GM18520 (cell line): Measurements from ENCODE around the gene IQSEC2.

Source experiments
- ATAC-seq: cut with Tn5 transposase; IDR thresholded peaks from one replicate; pipeline ENCODE4 v1.9.1; 2021; ENCODE audit not compliant: unreplicated experiment

IQSEC2 gene

DNA sequence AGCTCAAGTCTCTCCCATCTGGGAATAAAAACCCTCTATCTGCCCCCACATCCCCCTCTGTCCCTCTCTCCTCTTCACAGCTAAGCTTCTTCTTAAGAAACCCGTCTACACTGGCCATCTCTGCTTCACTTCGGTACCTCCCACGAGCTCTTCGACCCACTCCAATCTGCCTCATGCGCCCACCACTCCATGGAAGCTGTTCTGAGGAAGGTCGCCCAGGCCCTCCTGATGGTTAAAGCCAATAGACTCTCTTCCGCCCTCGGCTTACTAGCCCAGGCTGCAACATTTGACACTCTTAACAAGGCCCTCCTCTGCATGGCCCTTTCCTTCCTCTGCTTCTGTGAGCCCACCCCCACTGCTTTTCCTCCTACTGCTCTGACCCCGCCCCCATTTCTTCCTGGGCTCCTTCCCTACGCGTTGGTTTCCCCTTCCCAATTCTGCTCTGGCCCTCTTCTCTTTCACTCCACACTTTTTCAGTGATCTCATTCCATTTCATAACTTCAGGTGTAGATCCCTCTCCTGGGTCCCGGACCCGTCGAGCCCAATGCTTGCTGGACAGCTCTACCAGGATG is 11.8 kb downstream of the IQSEC2 start:
- no peak for ATAC-seq

DNA sequence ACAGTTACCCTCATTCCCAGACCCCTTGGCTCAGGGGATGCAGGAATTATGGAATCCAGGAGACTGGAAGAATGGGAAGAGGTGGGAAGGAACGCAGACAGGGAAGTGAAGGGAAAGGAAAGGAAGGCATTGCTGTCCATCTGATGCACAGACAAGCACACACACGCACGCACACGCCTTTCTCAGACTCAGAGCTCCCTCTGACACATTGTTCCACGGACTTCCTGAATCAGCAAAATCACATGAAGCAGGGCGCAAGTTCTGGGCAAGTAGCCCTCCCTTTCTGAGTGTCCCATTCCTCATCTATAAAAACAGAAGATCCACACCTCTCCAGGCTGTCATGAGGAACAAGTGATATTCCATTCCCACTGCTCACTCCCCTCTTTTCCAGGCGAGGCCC is 13.2 kb downstream of the IQSEC2 start:
- ATAC-seq: no peak

DNA sequence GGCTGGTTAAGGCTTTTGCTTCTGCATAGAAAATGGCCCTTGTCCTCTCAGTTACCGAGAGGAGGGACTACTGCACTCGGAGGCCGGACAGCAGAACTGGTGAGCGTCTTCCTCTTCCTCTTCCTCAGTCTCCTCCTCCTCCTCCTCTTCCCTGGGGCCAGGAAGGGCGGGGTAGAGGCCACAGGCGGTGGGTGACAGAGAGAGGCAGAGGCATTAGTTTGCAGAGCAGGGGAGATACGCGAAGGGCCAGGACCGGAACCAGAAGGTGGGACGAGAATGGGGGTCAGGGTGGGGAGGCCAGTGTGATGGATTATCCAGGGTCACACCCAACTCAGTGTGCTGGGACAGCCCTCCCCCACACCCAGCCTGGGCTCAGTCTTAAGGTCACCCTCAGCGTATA is 14.5 kb downstream of the IQSEC2 start:
- ATAC-seq: no peak

DNA sequence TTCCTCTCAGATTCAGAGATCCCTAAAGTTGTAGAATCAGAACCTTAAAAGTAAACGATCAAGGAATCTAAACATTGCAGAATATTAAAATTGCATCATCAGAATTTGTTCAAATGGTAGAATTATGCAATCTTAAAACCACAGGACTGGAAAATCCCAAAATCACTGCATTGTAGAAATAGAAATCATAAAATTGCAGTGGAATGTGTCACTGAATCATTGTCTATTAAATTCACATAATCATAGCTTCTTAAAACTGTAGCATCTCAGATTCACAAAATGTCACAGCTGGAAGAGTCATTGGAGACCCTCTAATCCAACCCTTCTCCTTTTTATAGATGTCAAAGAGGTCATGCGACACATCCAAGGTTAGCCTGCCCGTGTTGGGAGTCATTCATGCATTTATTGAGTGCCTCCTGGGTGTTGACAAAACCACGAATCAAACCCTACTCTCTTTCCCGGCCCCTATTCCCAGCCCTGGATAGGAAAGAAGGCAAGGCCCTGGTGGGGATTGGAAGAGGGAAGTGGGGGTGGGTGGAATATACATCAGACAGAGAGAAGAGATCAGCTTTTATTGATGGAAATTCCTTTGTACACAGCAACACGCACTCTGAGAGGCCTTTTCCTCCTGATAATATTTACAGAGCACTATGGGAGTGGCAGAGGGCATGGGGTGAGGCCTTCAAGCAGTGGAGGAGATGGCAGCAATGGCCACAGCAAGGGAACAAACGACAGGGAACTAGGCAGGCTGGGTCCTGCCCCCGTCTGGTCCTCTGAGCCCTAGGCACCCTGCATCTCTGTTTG is 15.4 kb downstream of the IQSEC2 start:
- ATAC-seq: no peak

DNA sequence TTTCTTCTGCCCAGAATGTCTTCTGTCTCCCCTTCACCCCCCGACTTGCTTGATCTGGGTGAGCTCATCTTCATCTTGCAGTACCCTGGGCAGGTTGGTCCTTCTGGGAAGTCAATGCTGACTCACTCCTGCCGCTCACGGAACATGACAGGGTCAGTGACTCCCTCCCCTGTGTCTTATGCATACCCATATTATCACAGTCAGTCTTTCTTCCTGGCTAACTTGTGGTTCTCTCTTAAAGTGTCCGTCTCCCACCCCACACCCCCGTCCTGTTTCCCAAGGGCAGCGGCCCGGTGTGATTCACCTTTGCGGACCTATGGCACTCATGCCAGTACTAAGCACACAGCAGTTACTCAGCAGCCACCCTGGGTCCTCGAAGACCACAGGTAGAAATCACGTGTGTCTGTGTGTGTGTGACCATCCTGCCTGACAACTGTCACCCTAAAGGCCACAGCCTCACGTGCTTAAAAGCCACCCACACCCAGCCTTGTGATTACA is 17.7 kb downstream of the IQSEC2 start:
- ATAC-seq: no peak

- ATAC-seq: no peak
Measured at GRCh38 chrX:53262918-53263394, 18.4 kb downstream of the IQSEC2 start.

- no peak for ATAC-seq
Measured at GRCh38 chrX:53262189-53262917, 19.0 kb downstream of the IQSEC2 start.

DNA sequence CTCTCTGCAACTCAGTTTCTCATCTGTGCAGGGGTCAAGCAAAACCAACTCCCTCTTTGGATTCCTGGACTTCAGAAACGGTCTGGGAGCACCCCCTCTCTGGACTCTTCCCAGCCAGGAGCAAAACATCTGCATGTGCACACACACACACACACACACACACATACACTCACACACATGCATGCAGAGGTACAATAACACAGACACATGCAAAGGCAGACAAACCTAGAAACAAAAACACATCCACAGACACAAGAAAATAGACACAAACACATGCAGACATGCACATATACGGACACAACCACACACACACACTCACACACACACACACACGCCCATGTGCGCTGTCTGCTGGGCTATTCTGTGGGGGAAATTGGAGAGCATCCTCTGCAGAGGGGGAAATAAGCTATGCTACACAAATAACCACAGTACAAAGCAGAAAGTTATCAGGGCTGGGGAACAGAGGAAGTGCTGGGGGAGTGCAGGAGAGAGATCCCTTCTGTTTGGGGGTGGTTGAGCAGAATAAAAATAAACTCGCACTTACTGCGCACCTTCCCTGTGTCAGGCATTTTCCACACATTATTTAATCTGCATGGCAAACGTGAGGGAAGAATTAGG is 19.9 kb downstream of the IQSEC2 start:
- ATAC-seq: no peak

DNA sequence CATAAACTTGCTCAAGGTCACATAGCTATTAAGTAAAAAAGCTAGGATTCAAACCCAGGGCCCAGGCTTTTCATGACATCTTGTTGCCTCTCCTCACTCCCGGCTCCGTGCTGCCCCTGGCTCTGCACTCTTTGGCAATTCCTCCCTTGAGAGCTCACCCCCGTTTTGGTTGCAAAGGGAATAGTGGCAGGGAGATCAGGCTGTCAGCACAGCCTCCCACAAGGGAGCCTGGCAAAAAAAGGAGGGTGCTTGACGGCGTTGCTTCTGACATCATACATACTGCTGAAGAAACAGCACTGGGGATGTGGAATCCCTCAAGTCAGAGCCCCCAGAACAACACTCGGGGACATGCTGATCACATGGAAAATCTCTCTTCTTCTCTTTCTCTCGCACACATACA is 20.5 kb downstream of the IQSEC2 start:
- no peak for ATAC-seq

DNA sequence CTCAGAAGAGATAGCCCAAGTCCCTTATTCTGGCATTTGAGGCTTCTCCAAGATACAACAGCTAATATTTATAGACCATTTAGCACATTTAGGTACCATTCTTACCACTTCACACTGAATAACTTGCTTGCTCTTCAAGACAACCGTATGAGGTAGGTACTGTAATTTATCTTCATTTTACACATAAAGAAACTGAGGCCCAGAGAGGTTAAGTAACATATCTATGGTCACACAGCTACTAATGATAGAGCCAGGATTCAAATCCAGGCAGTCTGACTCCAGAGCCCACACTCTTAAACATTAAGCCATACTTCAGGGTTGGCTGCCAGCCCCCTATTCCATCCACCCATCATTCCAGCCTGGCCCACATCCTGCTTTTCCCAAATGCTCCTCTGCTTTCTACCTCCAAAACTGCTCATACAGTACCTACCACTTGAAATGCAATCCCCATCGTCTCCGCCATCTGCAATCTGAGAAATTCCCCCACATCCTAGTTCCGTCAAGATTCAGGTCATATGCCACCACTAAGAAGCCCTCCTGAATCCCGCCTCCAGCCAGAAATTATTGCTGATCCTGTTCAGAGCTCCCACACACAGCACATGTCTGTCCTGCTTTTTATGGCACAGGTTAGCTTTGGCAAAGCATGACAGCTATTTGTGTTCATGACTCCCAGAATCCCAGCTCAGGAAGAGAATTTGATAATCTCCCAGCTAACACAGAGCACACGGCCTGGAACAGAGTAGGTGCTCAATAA is 23.5 kb downstream of the IQSEC2 start:
- no peak for ATAC-seq

GRCh38 chrX:53257166-53257565 is 24.2 kb downstream of the IQSEC2 start:
- ATAC-seq: no peak

DNA sequence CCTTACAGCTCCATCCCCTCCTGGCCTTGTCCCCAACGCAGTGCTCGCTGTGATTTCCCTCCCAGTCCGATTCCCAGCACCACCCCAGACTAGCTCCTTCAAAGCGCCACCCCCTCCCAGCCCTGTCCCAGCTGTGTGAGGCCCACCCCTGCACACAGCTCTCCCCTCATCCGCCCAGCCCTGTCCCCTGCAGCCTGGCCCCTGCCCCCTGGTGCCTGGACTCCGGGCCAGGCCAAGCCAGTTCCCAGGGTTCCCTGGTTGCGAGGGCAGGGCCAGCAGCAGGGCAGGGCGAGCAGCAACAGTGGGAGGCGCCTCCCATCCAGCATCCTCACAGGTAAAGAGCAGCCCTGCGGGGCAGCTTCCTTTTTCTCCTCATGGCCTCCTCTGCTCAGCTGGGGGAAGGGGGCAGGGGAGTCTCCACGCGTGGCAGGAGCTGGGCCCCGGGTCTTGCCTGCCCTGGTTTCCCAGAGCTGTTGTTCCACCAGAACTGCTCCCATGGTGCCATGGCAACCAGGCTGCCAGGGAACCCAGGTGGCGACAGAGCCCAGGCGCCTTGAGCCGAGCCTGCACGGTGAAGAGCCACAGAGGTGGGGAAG is 24.8 kb downstream of the IQSEC2 start:
- no peak for ATAC-seq

- ATAC-seq: no peak
Measured at GRCh38 chrX:53255738-53256191, 25.6 kb downstream of the IQSEC2 start.

DNA sequence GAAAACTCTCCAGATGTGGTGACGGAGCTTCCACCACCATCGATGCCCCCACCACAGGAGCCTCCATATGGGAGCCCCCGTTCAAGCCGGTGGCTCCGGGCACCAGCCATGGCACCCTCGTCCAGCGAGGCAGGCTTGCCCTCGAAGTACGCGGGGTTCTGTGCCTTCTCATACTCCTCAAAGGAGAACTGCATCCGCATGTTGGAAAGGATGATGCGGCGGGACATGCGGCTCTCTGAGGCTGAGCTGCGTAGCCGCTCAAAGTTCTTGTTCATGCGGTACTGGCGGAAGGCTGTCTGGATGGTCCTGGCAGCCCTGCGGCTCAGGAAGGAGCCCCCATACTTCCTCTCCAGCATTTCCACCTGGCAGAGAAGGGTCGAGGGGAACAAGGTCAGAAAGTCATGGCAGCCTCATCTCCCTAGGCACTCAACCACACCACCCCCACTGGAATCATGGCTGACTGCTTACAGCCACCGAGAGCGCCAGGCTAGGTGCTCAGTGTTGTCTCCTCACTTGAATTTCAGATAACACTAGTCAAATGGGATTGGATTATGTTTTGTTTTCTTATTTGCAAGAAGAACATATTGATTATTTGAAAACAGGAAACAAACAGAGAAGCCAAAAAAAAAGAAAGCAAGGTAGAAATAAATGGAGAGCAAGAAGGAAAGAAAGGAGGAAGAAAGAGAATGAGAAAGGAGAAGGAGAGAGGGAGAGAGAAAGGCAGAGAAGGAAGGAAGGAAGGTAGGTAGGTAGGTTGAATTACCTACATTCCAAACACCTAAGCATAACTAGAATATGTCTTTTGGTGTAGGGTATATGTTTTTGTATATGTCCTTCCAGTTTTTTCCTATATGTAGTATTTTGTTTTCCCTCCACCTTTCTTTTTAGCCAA is 26.6 kb downstream of the IQSEC2 start:
- ATAC-seq: no peak

DNA sequence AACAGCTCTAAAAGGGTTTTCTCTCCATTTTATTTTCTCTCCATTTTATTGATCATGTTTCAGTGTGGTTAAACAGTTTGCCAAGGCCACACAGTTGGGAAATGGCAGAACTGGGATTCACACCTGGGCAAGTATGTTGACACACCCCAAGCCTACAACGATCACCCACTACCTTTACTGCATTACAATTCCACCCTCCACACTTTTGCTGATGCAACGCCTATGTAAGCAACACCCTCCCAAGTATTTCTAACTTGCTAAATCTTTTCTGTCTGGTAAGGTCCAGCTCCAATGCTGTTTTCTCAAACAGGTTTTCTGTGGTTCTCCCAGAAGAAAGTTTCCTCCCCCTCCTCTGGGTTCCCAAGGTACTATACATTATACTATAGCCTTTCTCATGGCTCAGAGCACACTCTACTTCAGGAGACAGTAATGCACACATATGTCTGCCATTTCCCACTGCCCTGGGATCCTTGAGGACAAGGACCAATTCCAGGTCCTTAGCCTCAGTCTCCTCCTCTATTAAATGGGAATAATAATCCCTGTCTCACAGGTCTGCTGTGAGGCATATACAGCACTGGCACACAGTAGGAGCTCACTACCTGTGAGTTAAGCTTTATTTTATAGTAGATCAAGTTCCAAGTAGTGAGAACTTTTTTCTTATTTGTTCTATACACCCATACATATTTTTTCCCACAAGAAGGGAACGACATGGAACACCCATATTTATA is 27.9 kb downstream of the IQSEC2 start:
- no peak for ATAC-seq

- ATAC-seq: no peak
Measured at GRCh38 chrX:53251307-53251706, 30.1 kb downstream of the IQSEC2 start.

DNA sequence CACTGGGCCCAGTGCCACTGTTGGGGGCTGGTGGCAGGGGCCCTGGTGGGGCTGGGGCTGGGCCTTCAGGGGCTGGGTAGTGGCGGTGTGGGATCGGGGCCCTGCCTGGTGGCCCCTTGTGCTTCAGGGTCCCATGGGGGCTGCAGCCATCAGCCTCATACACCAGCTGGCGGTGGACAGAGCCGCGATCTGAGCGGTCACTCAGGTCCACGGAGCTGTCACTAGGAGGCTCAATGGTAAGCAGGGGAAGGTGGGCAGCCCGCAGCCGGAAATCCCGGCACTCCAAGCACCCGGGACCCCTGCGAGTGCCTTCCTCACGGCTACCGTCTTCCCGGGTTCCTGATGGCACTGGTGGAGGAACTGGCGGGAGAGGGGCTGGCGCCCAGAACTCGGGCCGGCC is 30.8 kb downstream of the IQSEC2 start:
- no peak for ATAC-seq

GRCh38 chrX:53249408-53250042 is 31.9 kb downstream of the IQSEC2 start:
- ATAC-seq: no peak
